Esophagus squamous epithelium (tissue), 5 donors: ENCODE measurements around the gene TBC1D12. TPM values are rescaled to one million over a fixed set of nuclear protein-coding genes. Genes with fewer than 3 reads are reported as not detected.
A peak's percentile ranks its signal among the peaks of the same experiment; 100 is the strongest.

Experiments
- DNase-seq: peaks from one replicate; lab custom pipeline; 2025; lab: John Stamatoyannopoulos, UW
- H3K27ac ChIP-seq, 4 donors: fragments of 200-600 bp; sonication (generic); one replicate each; pipeline ENCODE4 v1.5.1; 2016 to 2019; ENCODE audit warnings: mild to moderate bottlenecking in 1 of 4
- H3K27me3 ChIP-seq, 4 donors: fragments of 200-600 bp; sonication (generic); 1 replicate in 3 of 4; 2 replicates in 1 of 4; pipeline versions ENCODE4 v1.5.1 to v1.6.0; 2017 to 2021; ENCODE audit warnings: antibody characterized with exemption in 1 of 4
- H3K36me3 ChIP-seq, 3 donors: fragments of 200-600 bp; sonication (generic); one replicate each; pipeline ENCODE4 v1.5.1; 2016 to 2019
- H3K4me1 ChIP-seq, 3 donors: fragments of 200-600 bp; sonication (generic); one replicate each; pipeline ENCODE4 v1.5.1; 2017 to 2019
- H3K4me3 ChIP-seq, 4 donors: fragments of 200-600 bp; sonication (generic); 1 replicate in 3 of 4; 2 replicates in 1 of 4; pipeline ENCODE4 v1.5.1; 2016 to 2019; ENCODE audit warnings: mild to moderate bottlenecking in 2 of 4, moderate library complexity in 1 of 4
- H3K9me3 ChIP-seq, 3 donors: fragments of 200-600 bp; sonication (generic); one replicate each; pipeline ENCODE4 v1.5.1; 2016 to 2019
- POLR2A ChIP-seq, 4 donors: fragments of 450-650 bp; IDR thresholded peaks; one replicate each; pipeline ENCODE4 v1.6.1; 2017; ENCODE audit warnings: antibody characterized with exemption in 4 of 4, mild to moderate bottlenecking in 4 of 4, moderate library complexity in 3 of 4
- whole genome bisulfite sequencing, 2 donors: methylation state at CpG; one replicate each; pipeline ENCODE4 v1.1.5; 2018; 5-methylcytosine and 5-hydroxymethylcytosine counted together
- intact Hi-C: fragments of 100-400 bp; cut with DNase I; formaldehyde crosslinking; loops from one replicate; pipeline ENCODE4 v1.15.0; 2022
- total RNA-seq, 4 donors: library from RNA; depleted of rRNA; stranded (reverse); fragments of >200 nt; gene quantifications; one replicate each; pipeline ENCODE4 v1.1.0, GENCODE V29; 2016
- TF ChIP-seq, protein P1 (sequence below), 6 experiments: fragments of 450-650 bp in 4 of 6; fragments of 200-600 bp in 2 of 6; sonication (generic) in 2 of 6; IDR thresholded peaks; one replicate each; pipeline ENCODE4 v1.5.1; 2016 to 2019; ENCODE audit warnings: antibody characterized with exemption in 6 of 6, mild to moderate bottlenecking in 4 of 6, moderate library complexity in 4 of 6
- donor health status: DM: yes; HTN: yes; CAD: no.

TBC1D12 gene
- total RNA-seq, 4 donors from 2014 or later = 5.2 to 13.5 (median 7.0) TPM

DNA sequence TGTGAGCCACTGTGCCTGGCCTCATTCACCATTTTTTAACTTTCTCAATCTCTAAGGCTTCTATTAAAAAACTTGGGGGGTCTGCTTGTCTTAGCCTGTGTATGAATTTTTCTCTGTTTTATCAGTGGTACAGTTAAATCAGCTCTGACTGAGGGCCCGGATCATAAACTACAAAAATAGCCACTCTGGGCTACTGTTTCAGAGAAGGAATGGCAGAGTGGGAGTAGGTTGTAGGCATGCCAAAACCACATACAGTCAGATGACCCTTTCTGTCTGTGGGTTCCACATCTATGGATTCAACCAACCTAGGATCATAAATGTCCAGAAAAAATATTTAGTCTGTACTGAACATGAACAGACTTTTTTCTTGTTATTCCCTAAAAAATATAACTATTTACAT is 21.3 kb downstream of the TBC1D12 start:
- DNase-seq = no peak
- 38 to 60% methylated on average over 1 of the region's 1 CpG for WGBS, 2 donors
- Histone ChIP-seq H3K27ac (no peak overlapping the region), H3K4me3 (no peak overlapping the region), H3K36me3 (no peaks in the 10 kb centered on the region), H3K27me3 (no peaks in the 10 kb centered on the region), H3K4me1 (peaks cover 0 to 4% (median 0%) of the 10 kb centered on the region in 3 donors), H3K9me3 (peaks cover 0 to 10% (median 0%) of the 10 kb centered on the region in 3 donors)
- TF ChIP-seq POLR2A (IDR thresholded peaks at IDR 0.05) = no peak
- TF ChIP-seq, protein P1, sequence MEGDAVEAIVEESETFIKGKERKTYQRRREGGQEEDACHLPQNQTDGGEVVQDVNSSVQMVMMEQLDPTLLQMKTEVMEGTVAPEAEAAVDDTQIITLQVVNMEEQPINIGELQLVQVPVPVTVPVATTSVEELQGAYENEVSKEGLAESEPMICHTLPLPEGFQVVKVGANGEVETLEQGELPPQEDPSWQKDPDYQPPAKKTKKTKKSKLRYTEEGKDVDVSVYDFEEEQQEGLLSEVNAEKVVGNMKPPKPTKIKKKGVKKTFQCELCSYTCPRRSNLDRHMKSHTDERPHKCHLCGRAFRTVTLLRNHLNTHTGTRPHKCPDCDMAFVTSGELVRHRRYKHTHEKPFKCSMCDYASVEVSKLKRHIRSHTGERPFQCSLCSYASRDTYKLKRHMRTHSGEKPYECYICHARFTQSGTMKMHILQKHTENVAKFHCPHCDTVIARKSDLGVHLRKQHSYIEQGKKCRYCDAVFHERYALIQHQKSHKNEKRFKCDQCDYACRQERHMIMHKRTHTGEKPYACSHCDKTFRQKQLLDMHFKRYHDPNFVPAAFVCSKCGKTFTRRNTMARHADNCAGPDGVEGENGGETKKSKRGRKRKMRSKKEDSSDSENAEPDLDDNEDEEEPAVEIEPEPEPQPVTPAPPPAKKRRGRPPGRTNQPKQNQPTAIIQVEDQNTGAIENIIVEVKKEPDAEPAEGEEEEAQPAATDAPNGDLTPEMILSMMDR (IDR thresholded peaks at IDR 0.05) = no peak
- intact Hi-C loops = no loop called here

DNA sequence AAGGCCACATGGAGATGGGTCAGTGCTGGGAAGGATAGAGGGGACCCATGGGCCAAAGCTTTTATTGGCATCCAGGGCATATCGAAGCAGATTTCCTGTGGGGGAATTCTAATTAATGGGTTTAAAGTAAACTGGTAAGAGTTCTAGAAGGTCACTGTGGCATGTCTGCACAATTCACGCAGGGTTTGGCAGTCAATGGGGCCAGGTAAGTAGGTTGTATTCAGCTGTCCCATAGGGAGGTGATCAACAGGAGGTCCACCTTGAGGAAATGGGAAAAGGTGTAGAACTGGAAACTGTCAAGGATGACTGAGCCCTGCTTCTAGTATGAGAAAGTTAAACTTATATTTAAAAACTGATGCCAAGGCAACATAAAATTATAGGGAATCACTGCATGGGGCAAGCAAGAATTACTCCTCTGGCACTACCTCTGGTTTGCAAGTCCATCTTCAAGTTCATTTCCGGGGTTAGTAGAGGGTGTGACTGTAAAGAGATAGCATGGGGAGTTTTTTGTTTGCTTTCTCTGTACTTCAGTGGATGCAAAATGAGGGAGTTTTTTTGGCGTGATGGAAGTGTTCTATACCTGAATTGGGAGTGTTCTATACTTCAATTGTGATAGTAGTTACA is 22.5 kb downstream of the TBC1D12 start:
- peaks cover 0 to 14% (median 0%) of the 10 kb centered on the region in 3 donors for H3K4me1 ChIP-seq
- 89 to 96% methylated on average over 4 of the region's 4 CpGs for WGBS, 2 donors
- H3K36me3 ChIP-seq = no peaks in the 10 kb centered on the region
- TF ChIP-seq, protein P1 (IDR thresholded peaks at IDR 0.05) = no peak
- TF ChIP-seq POLR2A (IDR thresholded peaks at IDR 0.05) = no peak
- H3K27me3 ChIP-seq = no peaks in the 10 kb centered on the region
- H3K27ac ChIP-seq = no peak overlapping the region
- peaks cover 0 to 10% (median 0%) of the 10 kb centered on the region in 3 donors for H3K9me3 ChIP-seq
- DNase-seq = no peak
- intact Hi-C loops = no loop called here
- H3K4me3 ChIP-seq = no peak overlapping the region

DNA sequence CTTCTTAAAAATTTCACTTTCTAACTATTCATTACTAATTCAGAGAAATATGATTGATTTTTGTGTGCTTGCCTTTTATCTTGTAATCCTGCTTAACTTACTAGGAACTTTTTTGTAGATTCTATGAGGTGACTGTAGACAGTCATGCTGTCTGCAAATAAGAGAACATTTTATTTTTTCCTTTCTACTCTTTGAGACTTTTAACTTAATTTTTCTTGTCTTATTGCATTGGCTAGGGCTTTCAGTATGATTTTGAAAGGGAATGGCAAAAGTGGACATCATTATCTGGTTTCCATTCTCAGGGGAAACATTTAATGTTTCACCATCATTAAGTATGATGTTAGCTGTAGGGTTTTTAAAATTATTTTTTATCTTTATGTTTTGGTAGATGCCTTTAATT is 23.6 kb downstream of the TBC1D12 start:
- H3K4me1 ChIP-seq = peaks cover 0 to 25% (median 0%) of the 10 kb centered on the region in 3 donors
- H3K27ac ChIP-seq = no peak overlapping the region
- H3K9me3 ChIP-seq = peaks cover 0 to 10% (median 0%) of the 10 kb centered on the region in 3 donors
- H3K4me3 ChIP-seq = no peak overlapping the region
- no peaks in the 10 kb centered on the region for H3K36me3 ChIP-seq
- TF ChIP-seq POLR2A (IDR thresholded peaks at IDR 0.05) = no peak
- TF ChIP-seq, protein P1 (IDR thresholded peaks at IDR 0.05) = no peak
- H3K27me3 ChIP-seq = no peaks in the 10 kb centered on the region
- DNase-seq = no peak
- intact Hi-C loops = no loop called here

DNA sequence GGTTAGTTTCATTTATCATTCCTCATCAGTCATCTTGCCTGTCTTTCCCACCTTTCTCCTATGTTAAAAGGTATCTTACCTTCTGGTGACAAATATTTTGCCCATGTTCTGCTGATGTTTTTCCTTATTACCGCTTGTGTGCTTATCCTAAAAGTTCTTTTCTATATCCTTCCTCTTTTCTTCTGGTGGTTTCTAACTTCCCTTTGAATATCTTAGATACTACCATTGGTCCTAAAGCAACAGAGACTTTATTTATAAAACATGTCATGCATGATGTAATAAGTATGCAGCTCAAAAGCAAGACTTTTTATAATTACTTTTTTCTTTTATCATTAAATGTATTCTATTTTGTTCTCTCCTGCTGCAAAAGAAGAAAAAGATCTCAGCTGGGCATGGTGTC is 24.8 kb downstream of the TBC1D12 start:
- H3K36me3 ChIP-seq = no peaks in the 10 kb centered on the region
- TF ChIP-seq, protein P1 (IDR thresholded peaks at IDR 0.05) = no peak
- TF ChIP-seq POLR2A (IDR thresholded peaks at IDR 0.05) = no peak
- no peak overlapping the region for H3K4me3 ChIP-seq
- H3K27me3 ChIP-seq = no peaks in the 10 kb centered on the region
- 56 to 82% methylated on average over 1 of the region's 1 CpG for WGBS, 2 donors
- peaks cover 0 to 10% (median 0%) of the 10 kb centered on the region in 3 donors for H3K9me3 ChIP-seq
- H3K4me1 ChIP-seq = peaks cover 0 to 25% (median 0%) of the 10 kb centered on the region in 3 donors
- DNase-seq = no peak
- H3K27ac ChIP-seq = no peak overlapping the region
- intact Hi-C loops = no loop called here

DNA sequence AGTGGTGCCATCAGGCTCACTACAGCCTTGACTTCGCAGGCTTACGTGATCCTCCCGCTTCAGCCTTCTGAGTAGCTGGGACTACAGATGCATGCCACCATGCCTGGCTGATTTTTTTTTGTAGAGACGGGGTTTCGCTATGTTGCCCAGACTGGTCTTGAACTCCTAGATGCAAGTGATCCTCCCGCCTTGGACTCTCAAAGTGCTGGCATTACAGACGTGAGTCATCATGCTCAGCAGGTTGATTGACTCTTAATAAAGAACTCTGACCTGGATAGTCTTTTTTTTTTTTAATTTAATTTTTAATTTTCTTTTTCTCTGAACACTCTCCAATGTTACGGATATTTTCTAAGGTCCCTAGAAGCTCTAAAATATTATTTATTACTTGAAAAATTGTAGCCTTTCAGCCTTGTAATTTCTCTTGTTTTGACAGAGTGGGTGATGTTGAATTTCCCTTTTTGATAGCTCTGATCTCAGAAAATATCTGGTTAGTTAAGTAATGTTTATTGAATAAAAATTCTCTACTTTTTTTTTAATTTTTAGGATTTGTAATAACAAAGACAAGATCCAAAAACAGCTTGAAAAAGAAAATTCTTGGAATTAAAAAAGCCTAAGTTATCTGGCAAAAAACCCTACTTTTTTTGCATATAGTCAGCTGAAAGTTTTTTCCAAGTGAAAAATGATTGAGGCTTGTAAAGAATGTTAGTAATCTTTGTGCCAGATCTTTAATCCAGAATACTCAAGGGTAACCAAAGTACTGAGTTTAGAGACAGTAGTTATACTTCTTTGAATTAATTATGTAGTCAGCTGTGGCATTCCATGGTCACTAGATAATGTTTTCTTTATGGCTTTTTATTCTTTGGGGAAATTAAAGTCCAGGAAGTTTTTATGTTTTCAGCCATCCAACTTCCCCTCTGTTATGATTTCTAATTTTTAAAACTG is 26.7 kb downstream of the TBC1D12 start:
- DNase-seq = no peak
- H3K27me3 ChIP-seq = no peaks in the 10 kb centered on the region
- peaks cover 0 to 25% (median 0%) of the 10 kb centered on the region in 3 donors for H3K4me1 ChIP-seq
- H3K36me3 ChIP-seq = no peaks in the 10 kb centered on the region
- 80 to 81% methylated on average over 8 of the region's 8 CpGs for WGBS, 2 donors
- peaks cover 0 to 10% (median 0%) of the 10 kb centered on the region in 3 donors for H3K9me3 ChIP-seq
- intact Hi-C loops = no loop called here
- peak overlapping the region in 2 of 4 donors; percentile 6 to 44 for H3K27ac ChIP-seq
- no peak for TF ChIP-seq POLR2A (IDR thresholded peaks at IDR 0.05)
- TF ChIP-seq, protein P1 (IDR thresholded peaks at IDR 0.05) = no peak
- no peak overlapping the region for H3K4me3 ChIP-seq
